HG03095 (cell line): ENCODE results near the gene FOXK1.
"Not testable (repeated sequence)": the region's sequence is repeated elsewhere in the genome, so short reads cannot be mapped to it uniquely, and the experiment has no call there.

Experiments used
- ATAC-seq: cut with Tn5 transposase; IDR thresholded peaks from one replicate; pipeline ENCODE4 v1.9.1; 2021; ENCODE audit warnings: moderate library complexity; ENCODE audit not compliant: unreplicated experiment

Gene FOXK1

GRCh38 chr7:4782333-4783291 is 100.5 kb downstream of the FOXK1 start:
- no peak for ATAC-seq

- no peak for ATAC-seq
Observed at GRCh38 chr7:4783292-4783652, 101.2 kb downstream of the FOXK1 start.

GRCh38 chr7:4783762-4784351 is 101.8 kb downstream of the FOXK1 start:
- ATAC-seq: no peak

- no peak for ATAC-seq
Observed at GRCh38 chr7:4784799-4785198, 102.7 kb downstream of the FOXK1 start.

GRCh38 chr7:4785371-4785770 is 103.3 kb downstream of the FOXK1 start:
- no peak for ATAC-seq

- no peak for ATAC-seq
Observed at GRCh38 chr7:4786015-4786414, 103.9 kb downstream of the FOXK1 start.

- no peak for ATAC-seq
Observed at GRCh38 chr7:4787541-4787940, 105.4 kb downstream of the FOXK1 start.

GRCh38 chr7:4787947-4788626 is 106.0 kb downstream of the FOXK1 start:
- ATAC-seq: no peak

GRCh38 chr7:4788627-4789189 is 106.6 kb downstream of the FOXK1 start:
- no peak for ATAC-seq

GRCh38 chr7:4789194-4790077 is 107.3 kb downstream of the FOXK1 start:
- ATAC-seq: no peak

- no peak for ATAC-seq
Observed at GRCh38 chr7:4790078-4790465, 108.0 kb downstream of the FOXK1 start.

GRCh38 chr7:4790516-4790991 is 108.5 kb downstream of the FOXK1 start:
- no peak for ATAC-seq

GRCh38 chr7:4791101-4791737 is 109.1 kb downstream of the FOXK1 start:
- ATAC-seq: no peak

GRCh38 chr7:4791738-4792536 is 109.8 kb downstream of the FOXK1 start:
- no peak for ATAC-seq

GRCh38 chr7:4792537-4793126 is 110.5 kb downstream of the FOXK1 start:
- no peak for ATAC-seq

- ATAC-seq: not testable (repeated sequence)
Observed at GRCh38 chr7:4793385-4793993, 111.4 kb downstream of the FOXK1 start.

- not testable (repeated sequence) for ATAC-seq
Observed at GRCh38 chr7:4794171-4794570, 112.1 kb downstream of the FOXK1 start.
